SKM-1 (cell line): ENCODE results near the gene PCGF2.

Experiments
- DNase-seq: peaks from one replicate; lab custom pipeline; 2025; ENCODE audit not compliant: unreplicated experiment; lab: John Stamatoyannopoulos, UW

Gene PCGF2

GRCh38 chr17:38719943-38720641 lies 28.0 kb downstream of the PCGF2 start:
- no peak for DNase-seq

GRCh38 chr17:38719289-38719942 lies 28.7 kb downstream of the PCGF2 start:
- DNase-seq = no peak

GRCh38 chr17:38717139-38717745 lies 30.9 kb downstream of the PCGF2 start:
- no peak for DNase-seq

GRCh38 chr17:38716368-38717005 lies 31.6 kb downstream of the PCGF2 start:
- no peak for DNase-seq

GRCh38 chr17:38715216-38715943 lies 32.8 kb downstream of the PCGF2 start:
- DNase-seq = no peak

- DNase-seq = no peak
Measured at GRCh38 chr17:38713456-38714075, 34.6 kb downstream of the PCGF2 start.

GRCh38 chr17:38712593-38712992 lies 35.5 kb downstream of the PCGF2 start:
- no peak for DNase-seq

- no peak for DNase-seq
Measured at GRCh38 chr17:38711792-38712571, 36.2 kb downstream of the PCGF2 start.

- no peak for DNase-seq
Measured at GRCh38 chr17:38710985-38711384, 37.2 kb downstream of the PCGF2 start.

GRCh38 chr17:38710604-38710962 lies 37.6 kb downstream of the PCGF2 start:
- no peak for DNase-seq

- DNase-seq = no peak
Measured at GRCh38 chr17:38709864-38710603, 38.1 kb downstream of the PCGF2 start.

GRCh38 chr17:38709104-38709820 lies 38.9 kb downstream of the PCGF2 start:
- DNase-seq = no peak

GRCh38 chr17:38707678-38708351 lies 40.3 kb downstream of the PCGF2 start:
- no peak for DNase-seq

- DNase-seq = no peak
Measured at GRCh38 chr17:38706505-38707216, 41.5 kb downstream of the PCGF2 start.

- no peak for DNase-seq
Measured at GRCh38 chr17:38705803-38706504, 42.2 kb downstream of the PCGF2 start.

GRCh38 chr17:38705523-38705802 lies 42.7 kb downstream of the PCGF2 start:
- DNase-seq = no peak
